ENCODE data around the gene PSMB10.
A peak's percentile ranks its signal among the peaks of the same experiment; 100 is the strongest.

PSMB10 gene

GRCh38 chr16:67963662-67964321 lies 27.1 kb upstream of the PSMB10 start:
- no peak for DNase-seq

- DNase-seq, result no peak
These were observed 26.6 kb upstream of the PSMB10 start for GRCh38 chr16:67963292-67963661.

GRCh38 chr16:67962135-67962534 lies 25.5 kb upstream of the PSMB10 start:
- DNase-seq, result no peak

- DNase-seq, result no peak
These were observed 24.9 kb upstream of the PSMB10 start for GRCh38 chr16:67961551-67961957.

- no peak for DNase-seq
These were observed 23.1 kb upstream of the PSMB10 start for GRCh38 chr16:67959536-67960329.

GRCh38 chr16:67957622-67958021 lies 21.0 kb upstream of the PSMB10 start:
- DNase-seq, result no peak

GRCh38 chr16:67954421-67955196 lies 18.0 kb upstream of the PSMB10 start:
- no peak for DNase-seq

- DNase-seq, result no peak
These were observed 17.2 kb upstream of the PSMB10 start for GRCh38 chr16:67953641-67954375.

- DNase-seq, result no peak
These were observed 14.8 kb upstream of the PSMB10 start for GRCh38 chr16:67951485-67951884.

- no peak for DNase-seq
These were observed 13.7 kb upstream of the PSMB10 start for GRCh38 chr16:67950335-67950843.

GRCh38 chr16:67949645-67950044 lies 13.0 kb upstream of the PSMB10 start:
- no peak for DNase-seq

- no peak for DNase-seq
These were observed 11.4 kb upstream of the PSMB10 start for GRCh38 chr16:67948015-67948414.

- DNase-seq, result no peak
These were observed 10.4 kb upstream of the PSMB10 start for GRCh38 chr16:67946966-67947558.

GRCh38 chr16:67946128-67946569 lies 9.5 kb upstream of the PSMB10 start:
- no peak for DNase-seq

- DNase-seq, result no peak
These were observed 8.8 kb upstream of the PSMB10 start for GRCh38 chr16:67945392-67945933.

- DNase-seq, result no peak
These were observed 8.2 kb upstream of the PSMB10 start for GRCh38 chr16:67944690-67945391.

- DNase-seq, result no peak
These were observed 7.2 kb upstream of the PSMB10 start, which contains the start of gene LCAT for GRCh38 chr16:67943619-67944504. TSS of gene LCAT (minus strand) at chr16:67944120. CDS start at chr16:67944101, 19 bp downstream.

- no peak for DNase-seq
These were observed 6.6 kb upstream of the PSMB10 start for GRCh38 chr16:67943256-67943618.

- DNase-seq, result no peak
These were observed 6.0 kb upstream of the PSMB10 start for GRCh38 chr16:67942510-67943255.

GRCh38 chr16:67942200-67942509 lies 5.5 kb upstream of the PSMB10 start:
- peak; percentile 62 for DNase-seq

Data from stimulated activated CD8-positive, alpha-beta memory T cell treated with anti-CD3 and anti-CD28 coated beads, Interleukin-4, amount 100 ng/mL, for 48 hours (primary cell).